Activated effector memory CD4-positive, alpha-beta T cell treated with anti-CD3 and anti-CD28 coated beads, Interleukin-2, amount 50 U/mL, for 16 hours (primary cell): ENCODE measurements around the gene STRN3.
"Not testable (repeated sequence)": the region's sequence is repeated elsewhere in the genome, so short reads cannot be mapped to it uniquely, and the experiment has no call there.

Source experiments
- DNase-seq: peaks from one replicate; pipeline ENCODE4 v3.0.0-alpha.2; 2020

Gene STRN3

DNA sequence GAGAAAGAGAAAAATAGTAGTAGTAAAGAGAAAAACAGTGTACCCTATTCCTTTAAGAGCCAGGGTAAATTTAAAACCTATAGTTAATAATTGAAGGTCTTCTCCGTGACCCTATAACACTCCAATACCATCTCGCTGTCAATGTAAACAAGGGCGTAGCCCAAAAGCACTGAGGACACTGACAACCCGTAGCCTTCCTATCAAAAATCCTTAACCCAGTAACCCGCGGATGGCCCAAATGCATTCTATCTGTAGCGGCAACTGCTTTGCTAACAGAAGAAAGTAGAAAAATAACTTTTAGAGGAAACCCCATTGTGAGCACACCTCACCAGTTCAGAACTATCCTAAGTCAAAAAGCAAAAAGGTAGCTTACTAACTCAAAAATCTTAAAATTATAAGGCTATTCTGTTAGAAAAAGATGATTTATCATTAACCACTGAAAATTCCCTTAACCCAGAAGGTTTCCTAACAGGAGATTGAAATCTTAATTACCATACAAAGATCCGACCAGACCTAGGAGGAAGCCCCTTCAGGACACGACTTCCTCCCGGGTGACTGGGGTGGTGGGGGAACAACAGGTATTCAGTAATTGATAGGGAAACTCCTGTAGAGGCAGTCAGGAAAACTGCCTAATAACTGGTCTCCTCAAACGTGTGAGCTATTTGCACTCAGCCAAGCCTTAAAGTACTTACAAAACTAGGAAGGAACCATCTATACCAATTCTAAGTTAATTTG lies 58.6 kb downstream of the STRN3 start:
- DNase-seq: not testable (repeated sequence)

DNA sequence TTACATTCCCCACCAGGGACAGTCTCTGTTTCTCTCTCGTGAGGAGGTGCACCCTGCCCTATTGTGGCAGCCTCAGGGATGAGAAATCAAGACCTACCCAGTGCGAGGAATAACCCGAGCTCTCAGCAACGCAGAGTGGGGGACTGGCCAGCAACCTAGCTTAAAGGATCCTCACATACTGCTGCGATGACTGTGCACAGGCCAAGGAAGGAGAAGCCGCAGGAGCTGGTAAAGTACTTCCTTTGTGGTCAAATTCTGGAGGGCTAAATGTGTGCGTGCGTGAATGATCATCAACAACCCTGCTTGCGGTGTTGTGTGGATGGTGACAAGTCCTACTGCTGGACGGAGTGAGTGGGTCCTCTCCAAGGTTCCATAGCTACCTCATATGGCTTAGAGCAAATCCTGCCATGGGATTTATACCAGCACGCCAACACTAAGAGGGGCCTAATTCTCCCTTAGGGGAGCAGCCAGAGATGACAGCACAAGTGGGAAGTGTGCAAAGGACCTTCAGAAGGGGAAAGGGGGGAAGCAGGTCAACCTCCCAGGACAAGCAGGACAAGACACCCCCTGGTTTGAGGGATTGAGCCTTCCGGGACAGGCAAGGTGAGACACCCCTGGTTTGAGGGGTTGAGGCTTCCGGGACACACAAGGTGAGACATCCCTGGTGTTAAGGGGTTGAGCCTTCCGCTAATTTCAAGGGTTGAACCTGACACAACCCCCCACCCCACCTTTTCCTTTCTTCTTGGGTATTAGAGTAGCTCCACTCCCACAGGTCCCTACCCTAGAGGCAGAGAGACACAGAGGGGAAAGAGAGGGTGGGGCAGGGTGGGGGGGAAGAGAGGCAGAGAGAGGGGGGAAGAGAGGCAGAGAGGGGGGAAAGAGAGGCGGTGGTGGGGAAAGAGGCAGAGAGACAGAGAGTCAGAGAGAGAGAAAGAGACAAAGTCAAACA lies 59.5 kb downstream of the STRN3 start:
- no peak for DNase-seq

DNA sequence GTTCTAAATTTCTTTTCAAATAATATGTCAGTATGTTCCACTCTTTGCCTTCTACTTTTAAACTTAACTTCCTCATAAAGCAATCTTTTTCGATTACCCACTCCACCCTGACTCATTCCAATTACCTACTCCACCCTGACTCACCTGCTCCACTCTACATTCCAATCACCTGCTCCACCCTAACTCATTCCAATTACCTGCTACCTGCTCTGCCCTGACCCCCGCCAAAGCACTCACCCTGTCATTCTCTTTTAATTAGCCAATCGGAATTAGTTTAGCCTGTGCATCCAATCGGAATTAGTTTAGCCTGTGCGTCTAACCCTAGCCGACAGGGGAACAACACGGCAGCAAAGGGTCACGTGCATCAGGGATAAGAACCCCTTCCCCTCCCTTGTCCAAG lies 60.3 kb downstream of the STRN3 start:
- not testable (repeated sequence) for DNase-seq

DNA sequence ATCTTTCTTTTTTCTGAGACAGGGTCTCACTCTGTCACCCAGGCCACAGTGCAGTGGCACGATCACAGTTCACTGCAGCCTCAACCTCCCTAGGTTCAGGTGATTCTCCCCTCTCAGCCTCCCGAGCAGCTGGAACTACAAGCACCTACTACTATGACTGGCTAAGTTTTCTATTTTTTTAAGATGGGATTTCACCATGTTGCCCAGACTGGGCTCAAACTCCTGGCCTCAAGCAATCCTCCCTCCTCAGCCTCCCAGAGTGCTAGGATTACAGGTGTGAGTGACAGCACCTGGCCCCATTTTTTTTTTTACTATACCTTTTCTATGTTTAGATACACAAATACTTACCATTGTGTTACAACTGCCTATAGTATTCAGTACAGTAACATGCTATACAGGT lies 63.6 kb downstream of the STRN3 start:
- DNase-seq: not testable (repeated sequence)

DNA sequence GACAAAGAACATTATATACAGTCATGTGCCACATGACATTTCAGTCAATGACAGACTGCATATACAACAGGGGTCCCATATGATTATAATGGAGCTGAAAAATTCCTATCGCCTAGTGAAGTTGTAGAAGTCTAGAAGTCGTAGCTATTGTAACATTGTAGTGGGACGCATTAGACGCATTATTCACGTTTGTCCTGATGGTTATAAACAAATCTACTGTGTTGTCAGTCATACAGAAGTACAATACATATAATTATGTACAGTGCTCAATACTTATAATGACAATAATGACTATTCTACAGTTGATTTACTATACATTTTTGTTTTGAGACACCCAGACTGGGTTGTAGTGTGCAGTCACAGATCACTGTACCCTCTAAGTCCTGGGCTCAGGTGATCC lies 64.8 kb downstream of the STRN3 start:
- no peak for DNase-seq

DNA sequence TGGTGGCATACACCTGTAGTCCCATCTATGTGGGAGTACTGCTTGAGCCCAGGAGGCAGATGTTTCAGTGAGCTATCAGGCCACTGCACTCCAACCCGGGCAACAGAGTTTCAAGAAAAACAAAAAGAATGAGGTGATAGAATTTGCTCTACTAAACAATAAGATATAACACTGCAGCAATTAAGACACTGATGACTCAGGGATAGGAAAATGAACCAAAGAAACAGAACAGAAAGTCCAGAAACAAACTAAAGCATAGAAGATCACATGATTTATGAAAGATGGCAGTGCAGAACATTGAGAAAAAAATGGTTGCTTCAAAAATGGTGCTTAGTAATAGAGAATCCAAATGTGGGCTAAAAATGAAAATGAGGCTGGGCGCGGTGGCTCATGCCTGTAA lies 66.0 kb downstream of the STRN3 start:
- no peak for DNase-seq

DNA sequence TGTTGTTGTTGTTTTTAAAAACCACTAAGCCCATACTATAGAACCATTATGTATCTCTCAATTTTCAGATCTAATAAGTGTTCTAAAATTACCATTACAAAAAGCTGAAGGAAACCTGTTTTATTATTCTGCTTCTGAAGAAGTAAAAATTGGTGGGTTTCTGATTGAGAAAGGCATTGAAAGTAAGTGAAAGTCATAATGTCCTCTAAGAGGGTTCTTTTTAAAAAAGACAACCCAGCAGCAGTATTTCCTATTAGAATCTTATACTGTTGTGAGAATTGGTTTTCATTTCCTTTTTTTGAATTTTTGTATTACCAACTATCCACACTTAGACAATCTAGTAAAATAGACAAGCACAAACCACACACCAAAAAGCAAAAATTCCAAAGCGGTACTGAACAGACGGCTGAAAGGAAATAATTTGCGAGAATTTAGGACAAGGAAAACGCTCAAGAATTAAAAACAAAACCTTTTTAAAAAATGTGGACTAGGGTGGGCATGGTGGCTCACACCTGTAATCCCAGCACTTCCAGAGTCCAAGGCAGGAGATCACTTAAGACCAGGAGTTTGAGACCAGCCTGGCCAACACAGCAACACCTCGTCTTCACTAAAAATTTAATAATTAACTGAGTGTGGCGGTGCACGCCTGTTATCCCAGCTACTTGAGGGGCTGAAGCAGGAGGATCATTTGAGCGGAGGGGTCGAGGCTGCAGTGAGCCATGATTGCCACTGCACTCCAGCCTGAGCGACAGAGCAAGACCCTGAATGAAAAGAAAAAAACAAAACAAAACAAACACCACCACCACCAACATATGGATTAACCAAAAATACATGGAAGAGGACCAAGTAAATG lies 67.4 kb downstream of the STRN3 start:
- DNase-seq: no peak

DNA sequence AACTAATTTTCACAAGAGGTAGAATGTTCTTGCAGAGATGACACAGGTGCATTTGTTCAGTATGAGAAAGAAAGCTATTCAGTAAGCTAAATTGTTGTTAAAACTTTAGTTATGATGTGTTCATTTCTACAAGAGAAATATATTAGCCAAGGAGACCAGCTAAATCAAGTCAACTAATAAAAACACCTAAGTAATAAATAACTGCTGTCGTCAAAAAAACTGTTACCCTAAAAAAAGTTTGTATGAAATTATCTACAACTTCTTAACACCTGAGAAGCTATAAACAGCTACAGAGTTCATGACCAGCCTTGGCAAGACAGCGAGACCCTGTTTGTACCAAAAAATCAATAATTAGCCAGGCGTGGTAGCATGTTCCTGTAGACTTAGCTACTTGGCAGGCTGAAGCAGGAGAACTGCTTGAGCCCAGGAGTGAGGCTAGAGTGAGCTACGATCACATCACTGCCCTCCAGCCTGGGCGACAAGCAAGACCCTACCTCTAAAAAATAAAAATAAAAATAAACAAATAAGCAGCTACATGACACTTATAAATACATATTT lies 68.3 kb downstream of the STRN3 start:
- DNase-seq: no peak

DNA sequence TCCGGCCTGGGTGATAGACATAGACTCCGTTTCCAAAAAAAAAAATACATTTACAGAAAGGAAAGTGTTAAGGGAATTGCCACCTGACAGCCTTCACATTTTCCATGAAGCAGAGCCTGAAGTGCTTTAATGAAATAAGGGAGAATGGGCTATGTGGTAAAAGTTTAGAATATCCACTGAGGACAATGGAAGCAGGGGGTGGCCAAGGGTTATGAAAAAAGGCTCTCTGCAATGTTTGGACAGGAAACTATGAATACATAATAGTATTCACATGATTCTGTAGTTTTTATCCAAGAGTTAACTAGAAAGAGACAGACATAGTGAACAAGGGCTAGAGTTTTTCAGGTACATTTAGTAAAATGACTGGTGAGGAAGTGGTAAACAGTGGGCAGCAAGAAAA lies 76.5 kb downstream of the STRN3 start:
- DNase-seq: no peak

DNA sequence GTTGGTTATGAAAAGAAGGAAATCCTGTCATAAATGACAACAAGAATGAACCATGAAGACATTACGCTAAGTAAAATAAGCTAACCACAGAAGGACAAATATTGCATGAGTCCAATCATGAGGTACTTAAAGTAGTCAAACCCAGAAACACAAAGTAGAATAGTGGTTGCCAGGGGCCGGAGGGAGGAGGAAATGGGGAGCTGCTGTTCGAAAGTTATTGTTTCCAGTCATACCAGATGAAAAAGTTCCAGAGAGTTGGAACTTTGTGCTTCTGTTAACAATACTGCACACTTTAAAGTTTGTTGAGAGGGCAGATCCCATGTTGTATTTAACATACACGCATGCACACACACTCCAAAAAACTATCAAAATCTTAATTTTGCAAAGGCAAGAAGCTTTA lies 82.5 kb downstream of the STRN3 start:
- DNase-seq: no peak

DNA sequence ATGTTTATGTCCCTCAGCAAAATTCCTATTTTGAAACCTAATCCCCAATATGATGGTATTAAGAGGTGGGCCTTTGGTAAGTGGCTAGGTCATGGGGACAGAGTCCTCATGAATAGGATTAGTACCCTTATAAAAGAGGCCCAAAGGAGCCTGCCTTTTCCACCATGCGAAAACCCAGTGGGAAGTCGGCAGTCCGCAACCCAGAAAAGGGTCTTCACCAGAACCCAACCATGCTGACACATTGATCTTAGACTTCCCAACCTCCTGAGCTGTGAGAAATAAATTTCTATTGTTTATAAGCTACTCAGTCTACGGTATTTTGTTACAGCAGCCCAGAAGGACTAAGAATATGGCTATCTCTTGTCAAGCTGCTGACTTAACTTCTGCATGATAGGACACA lies 85.3 kb downstream of the STRN3 start:
- DNase-seq: no peak

DNA sequence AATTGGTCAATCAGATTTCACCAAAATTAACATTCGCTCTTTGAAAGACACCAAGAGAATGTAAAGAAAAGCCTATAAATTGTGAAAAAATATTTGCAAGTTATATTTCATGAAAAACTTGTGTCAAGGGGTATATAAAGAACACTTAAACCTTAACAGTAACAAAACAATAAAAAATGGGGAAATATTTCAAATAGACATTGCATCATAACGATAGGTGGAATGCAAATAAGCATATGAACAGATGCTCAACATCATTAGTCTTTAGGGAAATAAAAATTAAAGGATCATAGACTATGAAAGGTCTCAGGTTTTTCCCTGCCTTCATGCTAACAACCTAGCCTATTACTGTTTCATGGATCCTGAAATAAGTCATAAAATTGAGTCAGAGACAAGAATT lies 87.6 kb downstream of the STRN3 start:
- no peak for DNase-seq

DNA sequence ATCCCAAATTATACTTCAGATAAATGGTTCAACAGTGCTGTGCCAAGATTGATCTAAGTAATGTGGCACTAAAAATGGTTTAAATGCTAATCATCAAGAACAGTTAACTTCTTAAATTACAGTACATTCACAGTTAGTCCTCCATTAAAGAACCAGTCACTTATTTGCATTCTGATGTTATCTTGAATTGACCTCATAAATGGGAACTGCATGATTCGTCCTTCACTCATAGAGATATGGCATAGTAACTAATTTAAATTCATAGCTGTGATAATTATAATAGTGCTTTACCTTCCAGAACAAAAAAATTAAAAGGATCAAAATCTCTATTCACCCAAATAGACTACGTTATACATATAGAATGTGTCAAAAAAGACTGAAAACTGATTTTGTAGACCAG lies 90.7 kb downstream of the STRN3 start:
- no peak for DNase-seq

DNA sequence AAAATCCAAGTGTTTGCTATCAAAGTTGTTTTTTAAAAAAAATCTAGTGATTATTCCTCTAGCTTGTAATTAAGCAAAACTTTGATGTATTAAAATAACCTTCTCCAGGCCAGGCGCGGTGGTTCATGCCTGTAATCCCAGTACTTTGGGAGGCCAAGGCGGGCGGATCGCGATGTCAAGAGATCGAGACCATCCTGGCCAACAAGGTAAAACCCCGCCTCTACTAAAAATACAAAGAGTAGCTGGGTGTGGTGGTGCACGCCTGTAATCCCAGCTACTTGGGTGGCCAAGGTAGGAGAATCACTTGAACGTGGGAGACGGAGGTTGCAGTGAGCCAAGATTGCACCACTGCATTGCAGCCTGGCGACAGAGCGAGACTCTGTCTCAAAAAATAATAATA lies 92.2 kb downstream of the STRN3 start:
- DNase-seq: not testable (repeated sequence)

DNA sequence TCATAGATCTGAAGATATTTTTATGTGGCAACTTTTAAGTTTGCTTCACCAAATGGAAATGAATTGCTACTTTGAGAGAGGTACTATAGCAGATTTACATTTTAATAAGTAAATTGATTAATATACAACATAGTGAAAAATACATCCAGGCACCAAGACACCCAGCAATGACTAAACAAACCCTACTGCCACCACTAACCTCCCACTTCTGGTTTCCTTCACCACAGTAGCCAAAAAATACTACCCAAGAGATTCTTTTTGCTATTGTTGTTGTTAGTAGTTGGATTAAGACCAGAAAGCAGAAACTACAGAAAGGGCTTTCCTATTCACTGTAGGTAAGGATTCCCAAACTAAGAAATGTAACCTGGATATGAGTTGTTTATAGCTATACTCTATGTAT lies 97.7 kb downstream of the STRN3 start:
- DNase-seq: no peak

DNA sequence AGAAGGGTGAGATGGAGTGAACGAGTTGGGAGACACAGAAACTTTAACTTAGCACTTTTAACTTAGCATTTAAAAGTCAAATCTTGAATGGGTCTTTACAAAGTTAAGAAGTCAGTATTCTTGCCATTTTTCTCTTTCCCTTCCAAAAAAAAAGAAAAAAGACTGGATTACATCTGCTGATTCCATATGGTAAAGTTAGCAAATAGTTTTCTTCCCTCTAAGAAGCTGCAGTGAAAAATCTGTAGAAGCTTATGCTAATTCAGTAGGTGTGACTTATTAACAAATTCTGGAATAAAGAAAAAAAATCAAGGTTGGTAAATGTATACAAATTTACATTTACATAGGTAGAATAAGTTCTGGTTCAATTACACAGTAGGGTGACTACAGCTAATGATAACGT lies 100.9 kb downstream of the STRN3 start:
- no peak for DNase-seq

DNA sequence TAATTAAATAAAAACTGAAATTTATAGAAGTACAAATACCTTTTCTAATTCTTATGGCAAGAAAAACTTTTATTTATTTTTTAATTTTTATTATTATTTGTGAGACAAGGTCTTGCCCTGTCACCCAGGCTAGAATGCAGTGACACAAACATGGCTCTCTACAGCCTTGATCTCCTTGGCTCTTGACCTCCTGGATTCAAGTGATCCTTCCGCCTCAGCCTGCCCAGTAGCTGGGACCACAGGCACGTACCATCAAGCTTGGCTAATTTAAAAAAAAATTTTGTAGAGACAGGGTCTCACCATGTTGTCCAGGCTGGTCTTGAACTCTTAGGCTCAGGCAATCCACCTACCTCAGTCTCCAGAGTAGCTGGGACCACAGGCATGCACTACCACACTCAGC lies 104.4 kb downstream of the STRN3 start:
- no peak for DNase-seq

DNA sequence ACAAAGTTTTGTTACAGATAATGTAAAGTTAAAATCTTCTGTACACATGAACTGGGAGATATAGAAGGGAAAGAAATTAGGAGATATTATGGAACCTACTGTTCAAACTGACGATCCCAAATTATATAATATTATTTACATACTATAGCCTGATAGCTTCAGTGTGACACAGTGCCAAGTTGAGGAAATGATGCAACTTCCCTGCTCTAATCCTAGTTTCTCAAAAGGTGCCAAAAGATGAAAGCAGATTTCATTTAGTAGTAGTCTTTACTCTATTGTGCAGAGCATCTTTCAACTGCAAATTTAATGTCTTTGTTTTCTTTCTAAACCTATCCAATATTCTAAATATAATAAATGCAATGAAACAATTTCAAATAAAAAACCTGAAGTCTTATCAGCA lies 104.9 kb downstream of the STRN3 start:
- DNase-seq: no peak

DNA sequence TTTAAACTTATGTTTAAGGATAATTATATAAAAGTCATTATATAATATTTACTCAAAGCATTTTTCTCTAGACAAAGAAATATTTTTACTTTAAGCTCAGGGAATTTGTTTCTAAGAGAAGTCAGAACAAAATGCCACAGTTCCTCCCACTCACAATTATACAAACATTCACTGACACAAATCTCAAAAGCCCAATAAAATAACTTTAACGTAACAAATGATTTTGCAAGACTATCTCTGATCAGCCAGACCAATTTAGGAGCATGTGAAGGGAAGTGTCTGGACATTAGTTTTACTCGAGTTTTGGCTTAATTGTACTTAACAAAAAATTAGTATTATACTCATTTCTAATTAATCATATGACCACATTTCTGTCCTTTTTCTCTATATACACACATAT lies 110.6 kb downstream of the STRN3 start:
- DNase-seq: no peak

DNA sequence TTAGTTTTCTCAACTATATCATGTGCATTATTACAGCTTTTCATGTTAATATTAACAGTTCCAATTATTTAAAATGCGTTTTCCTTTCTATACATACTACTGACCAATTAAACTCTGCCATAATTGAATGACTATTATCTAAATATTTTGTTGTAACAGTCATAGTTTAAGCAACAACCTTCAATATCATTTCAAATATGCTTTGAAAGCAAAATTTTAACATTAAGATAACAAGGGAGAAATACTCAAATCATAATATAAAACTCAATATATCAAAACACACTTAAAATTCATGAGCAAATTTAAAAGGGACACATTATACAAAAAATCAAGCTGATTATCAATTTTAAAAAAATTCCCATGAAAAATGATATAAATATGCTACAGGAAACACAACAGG lies 111.4 kb downstream of the STRN3 start:
- no peak for DNase-seq

DNA sequence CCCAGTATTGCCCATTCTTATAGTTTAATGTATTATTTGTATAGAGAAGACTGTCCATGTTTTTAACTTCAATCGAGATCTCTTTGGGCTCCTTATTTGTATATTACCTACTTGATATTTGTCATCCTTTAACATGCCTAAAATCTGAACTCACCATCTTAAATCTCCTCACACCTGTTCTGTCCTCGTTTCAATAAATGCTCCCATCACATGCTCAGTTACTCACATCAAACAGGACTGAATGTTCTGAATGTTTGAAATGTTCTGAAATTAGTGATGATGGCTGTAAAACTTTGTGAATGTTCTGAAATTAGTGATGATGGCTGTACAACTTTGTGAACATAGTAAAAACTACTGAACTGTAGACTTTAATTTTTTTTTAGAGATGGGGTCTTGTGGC lies 117.4 kb downstream of the STRN3 start:
- no peak for DNase-seq

DNA sequence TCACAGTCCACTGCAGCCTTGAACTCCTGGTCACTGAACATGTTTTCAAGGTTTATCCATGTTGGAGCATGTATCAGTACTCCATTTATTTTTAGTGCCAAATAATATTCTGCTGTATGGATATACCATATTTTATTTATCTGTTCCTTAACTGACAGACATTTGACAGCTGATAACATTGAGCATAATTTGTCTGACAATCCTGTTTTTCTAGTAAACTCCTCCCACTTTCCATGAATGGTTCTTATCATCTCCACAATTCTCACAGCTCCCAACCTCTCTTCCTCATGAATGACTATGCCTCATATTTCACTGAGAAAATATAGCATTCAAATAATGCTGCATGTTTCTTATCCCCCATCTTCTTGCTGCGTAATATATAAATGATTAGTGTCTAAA lies 118.5 kb downstream of the STRN3 start:
- no peak for DNase-seq
